ENCODE measurements around the gene UBE2E2.

Gene UBE2E2

DNA sequence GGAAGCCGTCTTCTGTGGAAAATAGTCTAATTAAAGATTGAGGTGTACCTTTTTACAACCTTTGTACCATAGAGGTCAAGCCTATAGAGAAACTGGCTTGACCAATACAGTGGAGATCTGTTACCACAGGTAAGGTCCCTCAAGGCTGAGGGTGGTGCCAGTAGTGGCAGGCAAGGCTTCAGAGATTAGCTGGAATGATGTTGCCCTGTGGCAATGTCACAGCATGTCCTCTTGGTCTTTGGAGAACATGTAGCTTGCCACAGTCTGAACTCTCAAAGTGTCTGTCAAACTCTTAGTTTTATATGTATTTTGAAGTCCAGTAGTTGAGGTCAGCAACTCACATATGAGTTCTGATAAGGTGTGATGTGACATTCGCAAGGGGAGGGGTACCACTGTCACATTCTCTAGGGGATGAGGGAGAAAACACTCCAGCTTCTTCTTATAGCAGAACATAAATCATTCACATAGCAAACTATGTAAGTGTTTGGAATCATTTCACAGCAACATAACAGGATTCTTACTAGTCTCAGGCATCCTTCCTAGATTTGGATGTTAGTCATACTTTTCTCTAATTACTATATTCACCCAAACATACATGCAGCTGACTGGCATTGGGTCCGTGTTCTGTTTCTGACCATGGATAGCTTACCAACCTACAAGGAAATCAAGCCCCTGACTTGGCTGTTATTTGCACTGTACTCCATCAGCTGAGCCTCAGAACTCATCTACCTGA, 173.6 kb downstream of the UBE2E2 start:
- no peaks in the 10 kb centered on the region for H3K4me1 ChIP-seq (ENCODE audit: control insufficient read depth in 1 of 2, insufficient read depth in 1 of 2, low read depth in 1 of 2, low read length in 1 of 2)
- no peaks in the 10 kb centered on the region for H3K9me3 ChIP-seq
- no peak overlapping the region for H3K4me3 ChIP-seq (ENCODE audit: low read depth in 1 of 2, low read length in 1 of 2)
- H3K27me3 ChIP-seq, result no peaks in the 10 kb centered on the region
- TF ChIP-seq, protein P1, sequence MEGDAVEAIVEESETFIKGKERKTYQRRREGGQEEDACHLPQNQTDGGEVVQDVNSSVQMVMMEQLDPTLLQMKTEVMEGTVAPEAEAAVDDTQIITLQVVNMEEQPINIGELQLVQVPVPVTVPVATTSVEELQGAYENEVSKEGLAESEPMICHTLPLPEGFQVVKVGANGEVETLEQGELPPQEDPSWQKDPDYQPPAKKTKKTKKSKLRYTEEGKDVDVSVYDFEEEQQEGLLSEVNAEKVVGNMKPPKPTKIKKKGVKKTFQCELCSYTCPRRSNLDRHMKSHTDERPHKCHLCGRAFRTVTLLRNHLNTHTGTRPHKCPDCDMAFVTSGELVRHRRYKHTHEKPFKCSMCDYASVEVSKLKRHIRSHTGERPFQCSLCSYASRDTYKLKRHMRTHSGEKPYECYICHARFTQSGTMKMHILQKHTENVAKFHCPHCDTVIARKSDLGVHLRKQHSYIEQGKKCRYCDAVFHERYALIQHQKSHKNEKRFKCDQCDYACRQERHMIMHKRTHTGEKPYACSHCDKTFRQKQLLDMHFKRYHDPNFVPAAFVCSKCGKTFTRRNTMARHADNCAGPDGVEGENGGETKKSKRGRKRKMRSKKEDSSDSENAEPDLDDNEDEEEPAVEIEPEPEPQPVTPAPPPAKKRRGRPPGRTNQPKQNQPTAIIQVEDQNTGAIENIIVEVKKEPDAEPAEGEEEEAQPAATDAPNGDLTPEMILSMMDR (IDR thresholded peaks at IDR 0.05), result no peak
- H3K36me3 ChIP-seq, result no peaks in the 10 kb centered on the region
- H3K27ac ChIP-seq, result no peak overlapping the region

DNA sequence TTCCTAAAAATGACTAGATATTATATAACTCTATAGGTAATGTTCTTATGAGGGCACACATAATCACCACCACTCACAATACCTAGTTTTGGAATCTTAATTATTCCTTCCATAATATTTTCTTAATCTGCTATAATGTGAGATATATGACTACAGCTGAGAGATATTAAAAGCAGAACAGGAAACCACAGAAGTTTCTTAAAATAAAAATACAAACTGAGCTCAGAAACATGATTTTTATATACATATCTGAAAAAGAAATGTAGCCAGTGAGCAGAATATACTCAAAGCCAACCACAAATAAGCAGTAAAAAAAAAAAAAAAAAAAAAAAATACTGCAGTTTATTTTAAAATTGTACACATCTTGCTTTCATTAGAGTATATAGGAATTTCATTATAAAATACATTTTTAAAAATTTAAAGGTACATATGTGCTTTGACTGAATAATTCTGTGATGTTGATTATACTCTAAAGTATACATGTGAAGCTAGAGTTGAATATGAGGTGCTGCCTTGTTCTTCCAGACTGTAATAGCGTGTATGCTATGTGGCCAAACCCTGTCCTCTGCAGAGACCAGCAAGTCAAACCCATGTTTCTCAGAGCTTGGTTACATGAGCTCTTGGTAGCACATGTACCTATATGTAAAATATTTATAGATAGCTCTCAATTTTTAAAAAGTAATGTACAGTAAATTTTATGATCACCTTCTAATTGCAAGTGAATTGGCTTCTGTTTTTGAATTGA, 175.0 kb downstream of the UBE2E2 start:
- Histone ChIP-seq H3K4me3 (ENCODE audit: low read depth in 1 of 2, low read length in 1 of 2) (no peak overlapping the region), H3K36me3 (no peaks in the 10 kb centered on the region), H3K9me3 (no peaks in the 10 kb centered on the region), H3K4me1 (ENCODE audit: control insufficient read depth in 1 of 2, insufficient read depth in 1 of 2, low read depth in 1 of 2, low read length in 1 of 2) (no peaks in the 10 kb centered on the region), H3K27me3 (no peaks in the 10 kb centered on the region), H3K27ac (no peak overlapping the region)
- TF ChIP-seq, protein P1 (IDR thresholded peaks at IDR 0.05), result no peak

DNA sequence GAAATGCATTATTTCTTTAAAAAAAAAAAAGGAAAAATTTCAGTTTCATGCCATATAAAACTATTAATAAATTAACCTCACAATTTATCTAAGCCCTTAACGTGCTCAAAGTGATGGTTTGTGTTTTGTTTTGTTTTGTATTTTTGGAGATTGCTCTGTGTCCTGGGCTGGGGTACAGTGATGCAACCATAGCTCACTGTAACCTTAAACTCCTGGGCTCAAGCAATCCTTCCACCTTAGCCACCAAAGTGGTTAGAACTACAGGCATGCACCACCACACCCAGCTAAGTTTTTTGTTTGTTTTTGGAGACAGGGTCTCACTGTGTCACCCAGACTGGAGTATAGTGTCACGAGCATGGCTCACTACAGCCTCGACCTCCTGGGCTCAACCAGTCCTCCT, 180.7 kb downstream of the UBE2E2 start:
- TF ChIP-seq, protein P1 (IDR thresholded peaks at IDR 0.05), result no peak
- no peaks in the 10 kb centered on the region for H3K36me3 ChIP-seq
- no peaks in the 10 kb centered on the region for H3K4me1 ChIP-seq (ENCODE audit: control insufficient read depth in 1 of 2, insufficient read depth in 1 of 2, low read depth in 1 of 2, low read length in 1 of 2)

DNA sequence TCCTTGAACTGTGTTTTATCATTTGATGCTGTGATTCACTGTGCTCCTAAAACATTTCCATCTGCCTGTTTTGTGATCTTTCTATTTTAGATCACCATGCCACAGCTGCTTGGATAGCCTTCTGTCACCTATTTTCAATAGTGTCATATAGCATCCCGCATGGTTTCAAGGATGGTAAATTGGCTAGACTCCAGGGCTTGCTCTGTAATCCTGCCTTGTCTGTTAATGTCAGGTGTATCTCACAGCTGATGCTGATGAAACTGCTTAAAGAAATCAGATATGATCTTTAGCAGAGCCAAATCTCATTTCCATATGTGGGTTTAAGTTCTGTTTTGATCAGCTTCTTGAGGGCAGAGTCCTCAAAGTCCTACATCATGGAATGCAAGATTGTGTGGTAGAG, 182.2 kb downstream of the UBE2E2 start:
- H3K27me3 ChIP-seq, result no peaks in the 10 kb centered on the region
- no peaks in the 10 kb centered on the region for H3K36me3 ChIP-seq
- no peak overlapping the region for H3K27ac ChIP-seq
- no peak overlapping the region for H3K4me3 ChIP-seq (ENCODE audit: low read depth in 1 of 2, low read length in 1 of 2)
- H3K9me3 ChIP-seq, result no peaks in the 10 kb centered on the region
- TF ChIP-seq, protein P1 (IDR thresholded peaks at IDR 0.05), result no peak
- H3K4me1 ChIP-seq (ENCODE audit: control insufficient read depth in 1 of 2, insufficient read depth in 1 of 2, low read depth in 1 of 2, low read length in 1 of 2), result no peaks in the 10 kb centered on the region

More for the DNA sequence above, 180.7 kb downstream of the UBE2E2 start:
- H3K9me3 ChIP-seq, result no peaks in the 10 kb centered on the region
- H3K27ac ChIP-seq, result no peak overlapping the region
- no peak overlapping the region for H3K4me3 ChIP-seq (ENCODE audit: low read depth in 1 of 2, low read length in 1 of 2)
- no peaks in the 10 kb centered on the region for H3K27me3 ChIP-seq

DNA sequence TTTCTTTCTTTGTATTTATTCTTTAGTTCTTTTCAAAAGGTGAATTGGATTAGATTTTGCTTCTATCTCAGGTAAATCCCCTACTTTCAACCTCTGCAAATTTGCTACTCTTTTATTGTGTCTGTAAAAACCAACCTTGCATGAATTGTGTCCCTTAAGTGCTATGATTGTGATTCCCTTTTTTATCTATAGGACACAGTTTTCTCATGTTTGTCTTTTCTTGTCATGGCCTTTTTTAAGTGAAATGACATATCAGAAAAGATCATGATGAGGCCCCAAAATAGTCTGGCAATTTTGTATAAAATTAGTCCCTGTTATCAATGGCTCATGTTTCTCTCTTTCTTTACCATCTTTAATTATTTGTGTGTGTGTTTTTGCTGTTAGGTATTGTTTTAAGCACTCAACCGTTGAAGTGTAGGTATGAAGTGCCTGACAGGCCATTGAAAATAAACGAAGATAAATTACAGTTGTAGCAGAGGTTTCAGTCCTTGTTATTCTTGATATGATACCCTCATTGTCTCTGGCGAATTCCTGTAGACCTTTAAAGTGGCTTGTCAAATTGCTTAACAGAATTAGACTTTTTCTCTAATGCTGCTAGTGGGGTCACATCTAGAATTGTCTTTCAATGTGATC, 184.3 kb downstream of the UBE2E2 start:
- H3K4me3 ChIP-seq (ENCODE audit: low read depth in 1 of 2, low read length in 1 of 2), result no peak overlapping the region
- no peak overlapping the region for H3K27ac ChIP-seq
- H3K4me1 ChIP-seq (ENCODE audit: control insufficient read depth in 1 of 2, insufficient read depth in 1 of 2, low read depth in 1 of 2, low read length in 1 of 2), result no peaks in the 10 kb centered on the region
- H3K36me3 ChIP-seq, result no peaks in the 10 kb centered on the region
- TF ChIP-seq, protein P1 (IDR thresholded peaks at IDR 0.05), result no peak
- no peaks in the 10 kb centered on the region for H3K27me3 ChIP-seq
- H3K9me3 ChIP-seq, result no peaks in the 10 kb centered on the region

All from neutrophil (primary cell).